Fibroblast of skin of back (primary cell): ENCODE results near the gene OSBP2.
A peak's percentile ranks its signal among the peaks of the same experiment; 100 is the strongest.
"Not testable (repeated sequence)": the region's sequence is repeated elsewhere in the genome, so short reads cannot be mapped to it uniquely, and the experiment has no call there.

ENCODE experiments used
- DNase-seq: peaks from one replicate; pipeline ENCODE4 v3.0.0-alpha.2; 2013

The OSBP2 gene

GRCh38 chr22:30770716-30771115, 76.0 kb downstream of the OSBP2 start:
- no peak for DNase-seq

- DNase-seq: no peak
Measured at GRCh38 chr22:30773919-30774318, 79.2 kb downstream of the OSBP2 start.

GRCh38 chr22:30774566-30774965, 79.9 kb downstream of the OSBP2 start:
- no peak for DNase-seq

GRCh38 chr22:30776476-30776875, 81.8 kb downstream of the OSBP2 start:
- DNase-seq: no peak

- DNase-seq: not testable (repeated sequence)
Measured at GRCh38 chr22:30777146-30777545, 82.5 kb downstream of the OSBP2 start.

- no peak for DNase-seq
Measured at GRCh38 chr22:30777587-30777986, 82.9 kb downstream of the OSBP2 start.

GRCh38 chr22:30778261-30778660, 83.6 kb downstream of the OSBP2 start:
- no peak for DNase-seq

- DNase-seq: no peak
Measured at GRCh38 chr22:30780026-30780425, 85.4 kb downstream of the OSBP2 start.

GRCh38 chr22:30781271-30781875, 86.7 kb downstream of the OSBP2 start:
- DNase-seq: peak; percentile 23

GRCh38 chr22:30782613-30783012, 87.9 kb downstream of the OSBP2 start:
- DNase-seq: peak; percentile 30

GRCh38 chr22:30783021-30783420, 88.3 kb downstream of the OSBP2 start:
- no peak for DNase-seq

GRCh38 chr22:30785527-30785926, 90.9 kb downstream of the OSBP2 start:
- no peak for DNase-seq

- DNase-seq: no peak
Measured at GRCh38 chr22:30790366-30790765, 95.7 kb downstream of the OSBP2 start.

- DNase-seq: no peak
Measured at GRCh38 chr22:30792456-30792855, 97.8 kb downstream of the OSBP2 start.

GRCh38 chr22:30795118-30795517, 100.4 kb downstream of the OSBP2 start:
- no peak for DNase-seq

- no peak for DNase-seq
Measured at GRCh38 chr22:30801695-30802094, 107.0 kb downstream of the OSBP2 start.

- DNase-seq: peak; percentile 93
Measured at GRCh38 chr22:30802202-30803166, 107.8 kb downstream of the OSBP2 start.

- DNase-seq: no peak
Measured at GRCh38 chr22:30803679-30804078, 109.0 kb downstream of the OSBP2 start.

- DNase-seq: peak; percentile 36
Measured at GRCh38 chr22:30804626-30805025, 110.0 kb downstream of the OSBP2 start.

GRCh38 chr22:30806391-30806861, 111.8 kb downstream of the OSBP2 start:
- peak; percentile 78 for DNase-seq

- peak; percentile 34 for DNase-seq
Measured at GRCh38 chr22:30809086-30809485, 114.4 kb downstream of the OSBP2 start.

- DNase-seq: peak; percentile 30
Measured at GRCh38 chr22:30810105-30810504, 115.4 kb downstream of the OSBP2 start.

- peak; percentile 22 for DNase-seq
Measured at GRCh38 chr22:30813936-30814335, 119.3 kb downstream of the OSBP2 start.

GRCh38 chr22:30816413-30816812, 121.7 kb downstream of the OSBP2 start:
- DNase-seq: no peak
